HG03108 (cell line): ENCODE measurements around the gene SLC35A2.
"Not testable (repeated sequence)": the region's sequence is repeated elsewhere in the genome, so short reads cannot be mapped to it uniquely, and the experiment has no call there.

Experiments used
- ATAC-seq: cut with Tn5 transposase; IDR thresholded peaks from one replicate; pipeline ENCODE4 v1.9.1; 2021; ENCODE audit warnings: moderate library complexity; ENCODE audit not compliant: unreplicated experiment

SLC35A2 gene

DNA sequence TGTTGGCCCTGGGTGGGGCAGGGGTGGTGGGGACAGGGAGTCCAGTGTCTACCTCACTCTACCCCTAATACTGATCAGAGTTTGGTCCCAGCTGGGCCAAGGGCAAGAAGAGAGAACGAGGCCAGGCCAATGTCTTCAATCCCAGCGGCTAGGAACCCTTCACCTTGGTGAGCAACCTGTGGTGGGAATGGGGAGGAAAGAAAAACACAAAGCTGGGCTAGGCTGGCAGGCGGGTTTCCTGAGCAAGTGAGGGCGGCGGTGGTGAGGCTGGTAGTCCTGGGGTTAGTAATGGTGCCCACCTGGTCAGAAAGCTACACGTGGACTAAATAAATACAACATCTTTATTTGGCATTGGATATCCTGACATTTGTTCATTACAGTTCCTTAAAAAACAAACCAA is 8.2 kb downstream of the SLC35A2 start:
- no peak for ATAC-seq

DNA sequence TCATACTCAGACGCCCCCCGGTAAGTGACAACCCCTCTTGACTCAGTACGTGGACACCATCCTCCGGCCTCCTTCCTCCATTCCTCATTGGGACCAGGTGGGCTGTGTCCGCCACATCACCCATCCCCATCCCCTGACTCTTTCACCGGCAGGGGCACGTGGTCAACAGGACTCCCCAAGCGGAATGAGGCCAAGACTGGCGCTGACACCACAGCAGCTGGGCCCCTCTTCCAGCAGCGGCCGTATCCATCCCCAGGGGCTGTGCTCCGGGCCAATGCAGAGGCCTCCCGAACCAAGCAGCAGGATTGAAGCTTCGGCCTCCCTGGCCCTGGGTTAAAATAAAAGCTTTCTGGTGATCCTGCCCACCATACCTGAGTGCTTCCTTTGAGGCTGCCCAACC is 8.7 kb downstream of the SLC35A2 start:
- no peak for ATAC-seq

DNA sequence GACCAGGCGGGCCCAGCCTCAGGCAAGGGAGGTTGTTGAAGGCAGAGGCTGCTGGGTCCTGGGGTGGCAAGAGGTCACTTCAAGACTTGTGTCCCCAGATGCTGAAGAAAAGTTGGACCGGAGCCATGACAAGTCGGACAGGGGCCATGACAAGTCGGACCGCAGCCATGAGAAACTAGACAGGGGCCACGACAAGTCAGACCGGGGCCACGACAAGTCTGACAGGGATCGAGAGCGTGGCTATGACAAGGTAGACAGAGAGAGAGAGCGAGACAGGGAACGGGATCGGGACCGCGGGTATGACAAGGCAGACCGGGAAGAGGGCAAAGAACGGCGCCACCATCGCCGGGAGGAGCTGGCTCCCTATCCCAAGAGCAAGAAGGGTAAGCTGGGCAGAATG is 9.3 kb downstream of the SLC35A2 start:
- ATAC-seq = no peak

DNA sequence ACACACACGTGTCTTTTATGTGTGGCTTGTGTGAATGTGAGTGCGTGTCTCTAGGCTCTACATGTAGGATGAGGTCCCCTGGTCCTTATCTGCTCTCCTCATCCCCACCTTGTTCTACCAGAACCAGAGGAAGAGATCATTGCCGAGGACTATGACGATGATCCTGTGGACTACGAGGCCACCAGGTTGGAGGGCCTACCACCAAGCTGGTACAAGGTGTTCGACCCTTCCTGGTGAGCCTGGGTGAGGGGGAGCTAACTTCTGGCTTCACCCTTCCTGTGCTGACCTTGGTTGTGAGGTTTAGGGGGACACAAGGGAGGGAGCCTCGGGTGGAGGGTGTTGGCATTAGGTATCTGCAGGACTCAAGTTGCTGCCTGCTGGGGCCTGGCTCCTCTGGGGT is 10.4 kb downstream of the SLC35A2 start:
- no peak for ATAC-seq

DNA sequence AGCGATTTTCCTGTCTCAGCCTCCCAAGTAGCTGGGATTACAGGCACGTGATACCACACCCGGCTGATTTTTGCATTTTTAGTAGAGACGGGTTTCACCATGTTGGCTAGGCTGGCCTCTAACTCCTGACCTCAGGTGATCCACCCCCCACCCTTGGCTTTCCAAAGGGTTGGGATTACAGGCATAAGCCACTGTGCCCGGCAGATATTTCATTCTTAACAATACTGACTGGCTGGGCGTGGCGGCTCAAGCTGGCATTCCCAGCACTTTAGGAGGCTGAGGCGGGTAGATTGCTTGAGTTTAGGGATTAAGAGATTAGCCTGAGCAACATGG is 12.4 kb downstream of the SLC35A2 start:
- no peak for ATAC-seq

DNA sequence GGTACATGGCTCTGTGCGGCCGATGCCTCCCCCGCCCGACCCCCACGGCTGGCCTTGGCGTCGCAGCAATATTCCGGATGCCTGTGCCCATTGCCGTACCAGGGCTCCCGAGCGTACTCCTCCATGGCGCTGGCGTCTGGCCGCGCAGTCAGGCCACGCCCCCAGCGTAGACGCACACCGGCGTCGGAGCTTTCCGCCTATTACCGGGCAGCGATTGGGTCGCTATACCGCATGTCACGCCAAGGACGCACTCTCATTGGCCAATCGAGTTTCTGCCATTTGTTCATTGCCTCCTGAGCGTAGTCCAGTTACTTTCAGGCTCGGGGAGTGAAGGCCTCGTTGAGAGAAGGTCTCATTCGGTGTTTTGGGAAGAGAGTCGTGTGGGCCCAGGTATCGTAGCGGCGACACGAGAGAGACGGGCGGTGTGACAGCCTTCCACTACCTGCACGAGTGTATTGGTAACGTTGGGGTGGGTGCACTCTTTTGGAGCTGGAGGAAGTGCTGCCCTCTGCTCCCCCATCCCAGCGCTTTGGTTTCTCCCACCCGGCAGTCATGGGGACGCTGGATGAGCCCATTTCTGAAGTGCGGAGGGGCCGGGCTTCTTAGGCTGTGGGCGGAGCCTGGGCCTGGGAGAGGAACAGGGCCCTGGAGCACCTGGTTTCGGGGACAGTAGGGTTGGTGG is 13.7 kb downstream of the SLC35A2 start, which contains the start of the genes PQBP1 and TIMM17B:
PQBP1 (plus strand) TSS at position 306 of the 682 bp plus-strand sequence. CDS start 580 bp downstream, outside the sequence.
TIMM17B (minus strand) TSS at position 144 of the 682 bp plus-strand sequence; CDS start at position 125, 19 bp downstream.
- ATAC-seq = peak; percentile 89

DNA sequence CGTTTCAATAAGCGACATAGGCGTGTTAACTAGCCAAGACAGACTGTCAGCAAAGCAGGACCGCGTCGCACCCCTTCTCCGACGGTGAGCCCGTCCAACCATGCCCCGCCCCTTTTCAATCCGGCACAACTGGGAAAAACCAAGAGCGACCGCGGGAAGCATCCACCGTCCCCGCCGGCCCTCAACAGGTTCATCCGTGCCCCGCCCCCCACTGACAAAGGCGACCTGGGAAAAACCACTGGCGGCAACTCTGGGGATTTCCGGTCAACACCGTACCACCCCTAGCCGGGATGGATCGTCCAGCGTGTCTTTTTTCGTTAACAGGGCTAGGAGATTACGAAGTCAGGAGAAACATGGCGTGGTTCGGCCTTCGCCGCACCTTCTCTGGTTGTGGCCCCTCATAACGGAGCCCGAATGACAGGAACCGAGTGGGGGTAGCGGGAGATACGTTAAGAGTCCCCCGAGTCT is 14.3 kb downstream of the SLC35A2 start:
- peak; percentile 2 for ATAC-seq

DNA sequence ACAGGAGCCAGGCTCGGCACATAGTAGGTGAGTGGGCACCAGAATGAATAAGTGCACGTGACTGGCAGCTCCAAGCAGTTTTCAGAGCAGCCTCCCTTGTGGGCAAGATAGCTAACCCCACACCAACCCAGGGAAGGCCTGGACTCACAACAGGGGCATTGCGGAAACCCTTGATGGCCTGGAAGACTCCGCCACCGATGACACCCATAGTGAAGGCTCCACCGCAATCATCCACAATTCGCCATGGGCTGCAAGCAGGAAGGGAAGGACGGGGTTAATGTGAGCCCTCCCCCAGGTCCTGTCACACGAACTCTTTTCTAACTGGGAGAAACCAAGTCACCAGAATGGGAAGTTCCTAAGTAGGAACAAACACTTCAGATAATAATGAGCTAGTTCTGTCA is 14.8 kb downstream of the SLC35A2 start:
- no peak for ATAC-seq

DNA sequence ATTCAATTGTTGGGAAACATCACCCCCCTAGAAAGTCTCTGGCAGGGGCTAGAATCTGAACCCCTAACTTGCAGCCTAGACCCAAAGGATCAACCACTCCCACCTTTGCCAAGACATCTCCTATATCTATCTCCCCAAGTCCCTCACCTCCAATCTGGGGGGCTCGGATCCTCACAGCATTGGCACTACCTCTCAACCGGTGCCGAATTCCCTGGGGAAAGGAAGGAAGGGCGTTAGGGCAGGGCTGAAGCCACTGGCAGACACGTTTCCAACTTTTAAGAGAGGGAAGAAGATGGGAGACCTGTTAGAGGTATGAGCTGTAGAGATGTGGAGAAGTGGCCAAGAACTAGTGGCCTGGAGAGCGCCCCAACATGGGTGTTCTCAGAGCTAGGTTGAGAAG is 16.6 kb downstream of the SLC35A2 start:
- ATAC-seq = no peak

DNA sequence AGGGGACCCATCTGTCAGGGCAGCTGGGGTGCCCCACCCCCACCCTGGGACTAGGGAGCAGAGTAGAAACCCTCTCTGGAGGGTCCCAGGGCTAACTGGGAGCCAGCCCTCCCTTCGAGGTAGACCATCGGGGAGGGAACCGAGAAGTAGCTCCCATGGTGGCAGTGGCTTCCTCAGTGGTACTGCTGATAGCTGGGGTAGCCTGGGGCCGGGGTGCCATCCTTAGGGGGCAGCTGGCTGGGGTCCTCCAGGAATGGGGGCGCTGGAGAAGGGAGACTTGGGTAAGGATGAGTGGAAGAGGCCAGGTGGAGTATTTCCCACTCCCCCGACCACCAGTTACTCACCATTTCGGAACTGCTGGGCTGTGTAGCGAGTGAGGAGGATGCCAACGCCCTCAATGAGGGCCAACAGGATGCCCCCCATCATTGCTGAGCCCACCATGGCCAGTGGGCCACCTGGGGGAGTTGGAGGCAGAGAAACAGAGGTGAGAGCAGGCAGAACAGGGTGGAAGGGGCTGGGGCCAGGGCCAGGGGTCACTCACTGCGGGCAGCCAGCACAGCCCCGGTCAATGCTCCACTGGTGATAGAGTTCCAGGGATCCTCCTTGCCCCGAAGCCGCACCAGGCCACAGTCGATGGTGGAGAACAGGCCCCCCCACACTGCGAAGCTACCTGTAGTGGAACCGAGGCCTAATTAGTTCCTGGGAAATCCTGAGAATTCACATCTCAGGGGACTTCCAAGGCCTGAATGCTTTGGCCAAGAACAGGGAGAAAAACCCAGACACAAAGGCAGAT is 17.7 kb downstream of the SLC35A2 start:
- no peak for ATAC-seq

DNA sequence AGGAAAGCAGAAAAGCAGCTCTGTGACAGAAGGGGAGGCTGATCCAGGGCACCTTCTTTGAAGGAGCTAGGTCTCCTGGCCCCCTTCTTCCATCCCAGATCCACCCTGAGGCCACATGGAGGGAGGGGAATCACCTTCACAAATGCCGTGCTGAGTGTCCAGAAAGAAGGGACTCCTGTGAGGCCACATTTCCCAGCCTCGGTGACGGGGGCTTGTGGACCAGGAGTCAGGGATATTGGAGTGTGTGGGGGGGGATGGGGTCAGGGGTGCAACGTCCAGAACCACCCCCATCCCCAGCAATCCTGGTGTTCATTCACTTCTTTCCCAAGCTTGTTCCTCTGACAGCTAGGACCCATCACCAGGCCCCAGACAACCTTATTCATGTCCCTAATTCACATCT is 18.6 kb downstream of the SLC35A2 start:
- no peak for ATAC-seq

DNA sequence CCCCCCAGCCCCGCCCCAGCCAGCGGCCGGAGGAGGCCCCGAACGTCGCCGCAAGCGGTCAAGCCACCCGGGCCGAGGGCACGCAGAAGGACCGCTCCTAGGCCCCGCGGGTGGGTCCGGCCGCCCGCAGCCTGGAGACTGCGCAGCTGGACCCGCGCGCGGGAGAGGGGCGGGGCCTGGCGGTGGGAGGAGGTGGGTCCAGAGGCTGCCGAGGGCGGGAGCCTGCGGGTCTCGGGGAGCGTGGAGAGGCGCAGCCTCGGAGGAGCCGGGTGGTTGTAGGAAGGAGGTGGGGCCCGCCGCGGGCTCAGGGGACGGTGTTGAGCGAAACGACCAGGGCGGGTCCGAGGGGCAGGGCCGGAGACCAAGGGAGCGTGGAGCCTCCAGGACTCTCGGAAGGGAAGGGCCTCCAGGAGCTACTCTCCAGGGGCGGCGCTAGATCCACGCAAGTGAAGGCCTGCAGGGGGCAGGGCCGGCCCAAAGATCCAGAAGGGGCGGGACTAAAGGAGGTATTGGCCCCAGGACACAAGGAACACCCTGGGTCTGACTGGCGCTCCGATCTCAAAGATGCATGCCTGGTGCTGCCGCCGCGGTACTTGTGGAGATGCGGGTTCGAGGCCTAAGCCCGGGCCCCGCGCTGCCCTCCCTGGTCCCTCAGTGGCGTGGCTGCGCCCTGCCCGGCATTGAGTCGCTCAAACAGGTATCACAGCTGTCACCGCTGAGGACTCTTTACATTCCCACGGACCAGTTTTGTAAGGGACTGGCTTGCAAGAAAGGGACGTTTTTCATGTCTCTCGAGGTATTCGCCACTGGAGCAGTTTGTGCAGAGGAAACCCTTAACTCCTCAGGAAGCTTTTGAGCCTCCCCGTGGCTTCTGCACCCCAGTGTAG is 19.8 kb downstream of the SLC35A2 start:
- peak; percentile 78 for ATAC-seq

DNA sequence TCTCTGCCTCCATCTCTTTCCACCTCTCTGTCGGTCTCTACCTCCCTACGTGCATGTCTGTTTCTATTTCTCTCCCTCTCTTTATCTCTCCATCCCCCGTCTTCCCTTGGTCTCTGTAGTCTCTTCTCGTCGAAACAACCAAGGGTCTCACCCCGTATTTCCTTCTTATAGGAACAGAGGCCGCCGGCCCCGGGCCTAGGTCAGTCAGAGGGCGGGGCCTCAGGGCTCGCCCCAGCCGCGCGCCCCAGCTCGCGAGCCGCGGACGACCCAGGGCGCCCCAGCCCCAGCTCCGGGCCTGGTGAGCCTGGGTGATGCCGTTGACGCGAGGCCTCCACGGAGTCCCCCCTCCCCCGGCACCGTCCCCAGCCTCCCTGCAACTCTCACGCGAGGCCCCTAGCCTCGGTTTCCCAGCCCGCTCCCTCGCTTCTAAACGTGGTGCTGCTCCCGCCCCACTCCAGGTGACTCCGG is 20.5 kb downstream of the SLC35A2 start:
- peak; percentile 37 for ATAC-seq

DNA sequence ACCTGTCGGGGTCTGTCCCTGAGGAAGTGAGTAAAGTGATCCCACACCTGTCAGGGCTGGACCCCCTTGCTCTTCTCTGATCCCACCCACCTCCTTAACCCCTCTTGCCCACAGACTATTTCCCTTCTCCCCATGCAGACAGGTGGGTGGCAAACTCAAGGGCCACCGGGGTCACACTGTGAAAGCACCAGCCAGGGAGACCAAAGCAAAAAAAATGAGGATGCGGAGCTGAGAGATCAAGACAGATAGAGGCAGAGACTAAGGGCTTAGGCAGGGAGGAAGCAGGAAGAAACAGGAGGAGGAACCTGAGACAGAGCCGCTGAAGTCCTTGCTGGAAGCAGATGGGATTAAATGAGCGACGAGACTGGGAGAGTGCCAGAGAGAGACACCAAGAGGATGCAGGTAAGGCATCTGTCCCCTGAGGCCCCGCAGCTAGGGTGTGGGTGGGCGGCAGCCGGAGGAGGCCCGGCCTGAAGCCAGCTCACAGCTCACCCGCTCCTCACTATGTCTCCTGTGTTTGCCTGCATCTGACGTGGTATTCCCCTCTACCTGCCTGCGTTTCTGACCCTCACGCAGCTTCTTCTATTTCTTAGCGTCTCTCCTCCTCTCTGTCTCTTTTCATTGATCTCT is 21.0 kb downstream of the SLC35A2 start:
- ATAC-seq = no peak

DNA sequence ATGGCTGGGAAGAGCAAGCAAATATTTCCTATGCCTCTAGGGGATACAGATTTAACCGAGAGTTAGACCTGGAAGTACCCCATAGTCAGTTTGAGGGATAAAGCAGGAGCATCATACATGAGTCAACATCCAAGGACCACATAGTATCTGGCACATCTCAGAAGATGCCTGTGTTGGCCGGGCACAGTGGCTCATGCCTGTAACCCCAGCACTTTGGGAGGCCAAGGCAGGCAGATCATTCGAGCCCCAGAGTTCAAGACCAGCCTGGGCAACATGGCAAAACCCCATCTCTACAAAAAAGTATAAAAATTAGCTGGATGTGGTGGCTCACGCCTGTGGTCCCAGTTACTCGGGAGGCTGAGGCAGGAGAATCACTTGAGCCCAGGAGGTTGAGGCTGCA is 24.9 kb downstream of the SLC35A2 start:
- not testable (repeated sequence) for ATAC-seq

DNA sequence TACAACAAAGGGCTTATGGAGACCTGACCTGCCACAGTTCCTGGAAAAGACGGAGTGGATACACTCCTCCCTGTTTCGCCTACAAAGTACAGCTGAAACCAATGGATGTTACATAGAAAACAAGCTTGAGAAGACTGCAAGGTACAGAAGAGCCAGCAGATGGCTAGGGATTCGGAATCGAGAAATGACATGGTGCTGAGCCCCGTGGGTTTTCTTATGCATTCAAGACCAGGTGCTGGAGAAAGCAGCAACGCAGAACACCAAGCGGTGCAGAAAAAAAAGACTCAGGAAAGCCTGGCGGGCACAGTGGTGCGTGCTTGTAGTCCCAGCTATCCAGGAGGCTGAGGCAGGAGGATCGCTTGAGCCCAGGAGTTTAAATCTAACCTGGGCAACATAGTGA is 27.7 kb downstream of the SLC35A2 start:
- no peak for ATAC-seq

DNA sequence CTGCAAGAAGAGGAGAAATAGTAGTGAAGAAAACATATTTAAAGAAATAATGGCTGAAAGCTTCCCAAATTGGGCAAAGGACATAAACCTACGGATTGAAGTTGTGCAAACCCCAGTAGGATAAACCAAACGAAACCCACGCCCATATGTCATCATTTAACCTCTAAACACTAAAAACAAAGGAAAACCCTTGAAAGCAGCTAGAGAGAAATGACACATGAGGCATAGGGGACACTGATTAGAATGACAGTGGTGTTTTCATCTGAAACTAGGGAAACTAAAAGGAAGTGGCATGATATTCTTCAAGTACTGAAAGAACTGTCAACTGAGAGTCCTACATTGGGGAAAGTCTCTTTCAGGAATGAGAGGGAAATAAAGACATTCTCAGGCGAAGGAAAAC is 34.5 kb downstream of the SLC35A2 start:
- ATAC-seq = not testable (repeated sequence)

DNA sequence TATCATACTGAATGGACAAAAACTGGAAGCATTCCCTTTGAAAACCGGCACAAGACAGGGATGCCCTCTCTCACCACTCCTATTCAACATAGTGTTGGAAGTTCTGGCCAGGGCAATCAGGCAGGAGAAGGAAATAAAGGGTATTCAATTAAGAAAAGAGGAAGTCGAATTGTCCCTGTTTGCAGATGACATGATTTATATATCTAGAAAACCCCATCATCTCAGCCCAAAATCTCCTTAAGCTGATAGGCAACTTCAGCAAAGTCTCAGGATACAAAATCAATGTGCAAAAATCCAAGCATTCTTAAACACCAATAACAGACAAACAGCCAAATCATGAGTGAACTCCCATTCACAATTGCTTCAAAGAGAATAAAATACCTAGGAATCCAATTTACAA is 39.4 kb downstream of the SLC35A2 start:
- not testable (repeated sequence) for ATAC-seq

DNA sequence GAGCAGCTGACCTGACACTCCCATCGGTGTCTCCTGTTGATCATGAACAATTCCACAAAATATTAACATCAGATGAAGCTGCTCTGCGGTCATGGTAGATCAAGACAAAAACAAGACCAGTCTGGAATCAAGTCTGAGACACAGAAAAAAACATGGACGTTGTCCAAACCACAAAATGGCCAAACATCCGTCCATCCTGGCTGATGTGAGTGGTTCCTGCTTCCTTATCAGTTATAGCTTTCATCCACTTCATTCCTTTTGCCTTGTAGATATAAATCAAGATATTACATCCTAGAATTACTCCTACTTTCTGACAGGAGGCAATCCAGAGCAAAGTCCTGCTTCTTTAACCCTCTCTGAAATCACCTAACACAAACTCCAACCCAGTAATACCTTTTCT is 47.2 kb downstream of the SLC35A2 start:
- ATAC-seq = no peak

DNA sequence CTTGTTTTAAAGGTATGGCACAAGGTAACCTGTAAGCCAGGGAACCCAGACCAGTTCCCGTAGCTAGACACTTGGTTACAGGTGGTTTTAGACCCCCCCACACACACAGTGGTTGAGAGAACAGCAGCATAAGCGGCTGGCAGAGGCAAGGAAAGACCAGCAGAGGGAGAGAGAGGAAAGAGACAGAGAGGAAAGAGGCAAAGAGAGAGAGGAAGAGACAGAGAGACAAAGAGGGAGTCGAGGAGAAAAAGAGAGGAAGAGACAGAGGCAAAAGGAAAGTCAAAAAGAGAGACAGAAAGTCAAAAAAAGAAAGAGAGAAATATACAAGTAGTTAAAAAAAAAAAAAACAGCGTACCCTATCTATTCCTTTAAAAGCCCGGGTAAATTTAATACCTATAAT is 56.5 kb downstream of the SLC35A2 start:
- ATAC-seq = no peak
